NCI-H69 (cell line): ENCODE results near the gene TERT.

Experiments used
- DNase-seq: peaks from one replicate; lab custom pipeline; 2025; lab: John Stamatoyannopoulos, UW

Gene TERT

GRCh38 chr5:1219098-1219767, 75.6 kb downstream of the TERT start:
- DNase-seq = no peak

DNA sequence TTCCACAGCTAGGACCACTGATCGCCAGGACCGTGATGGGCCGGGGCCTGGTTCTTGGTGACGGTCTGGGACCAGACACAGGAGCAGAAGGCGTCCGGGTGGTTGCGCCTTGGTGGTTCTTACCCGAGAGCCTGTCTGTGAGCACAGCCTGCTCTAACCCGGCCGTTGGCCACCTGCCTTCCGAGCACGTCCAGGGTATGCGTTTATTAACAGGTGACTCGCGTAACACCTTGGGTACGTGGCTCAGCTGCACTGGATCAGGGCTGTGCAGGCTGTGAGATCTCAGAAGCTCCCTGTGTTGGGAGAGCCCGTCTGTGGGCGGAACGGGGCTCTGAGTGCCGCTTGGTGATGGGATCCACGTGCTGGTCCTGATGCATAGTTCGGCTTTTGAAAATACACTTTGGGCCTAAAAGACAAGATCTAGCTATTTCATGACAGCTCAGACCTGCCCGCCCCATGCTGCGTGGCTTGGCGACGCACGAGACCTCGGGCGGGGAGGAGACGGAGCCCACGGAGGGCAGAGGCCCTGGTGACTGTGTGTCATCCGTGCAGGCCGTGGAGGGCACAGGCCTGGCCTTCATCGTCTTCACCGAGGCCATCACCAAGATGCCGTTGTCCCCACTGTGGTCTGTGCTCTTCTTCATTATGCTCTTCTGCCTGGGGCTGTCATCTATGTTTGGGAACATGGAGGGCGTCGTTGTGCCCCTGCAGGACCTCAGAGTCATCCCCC, 76.4 kb downstream of the TERT start:
- no peak for DNase-seq

- peak; percentile 74 for DNase-seq
These were observed 77.2 kb downstream of the TERT start for GRCh38 chr5:1217596-1218206.

GRCh38 chr5:1216918-1217295, 78.0 kb downstream of the TERT start:
- no peak for DNase-seq

DNA sequence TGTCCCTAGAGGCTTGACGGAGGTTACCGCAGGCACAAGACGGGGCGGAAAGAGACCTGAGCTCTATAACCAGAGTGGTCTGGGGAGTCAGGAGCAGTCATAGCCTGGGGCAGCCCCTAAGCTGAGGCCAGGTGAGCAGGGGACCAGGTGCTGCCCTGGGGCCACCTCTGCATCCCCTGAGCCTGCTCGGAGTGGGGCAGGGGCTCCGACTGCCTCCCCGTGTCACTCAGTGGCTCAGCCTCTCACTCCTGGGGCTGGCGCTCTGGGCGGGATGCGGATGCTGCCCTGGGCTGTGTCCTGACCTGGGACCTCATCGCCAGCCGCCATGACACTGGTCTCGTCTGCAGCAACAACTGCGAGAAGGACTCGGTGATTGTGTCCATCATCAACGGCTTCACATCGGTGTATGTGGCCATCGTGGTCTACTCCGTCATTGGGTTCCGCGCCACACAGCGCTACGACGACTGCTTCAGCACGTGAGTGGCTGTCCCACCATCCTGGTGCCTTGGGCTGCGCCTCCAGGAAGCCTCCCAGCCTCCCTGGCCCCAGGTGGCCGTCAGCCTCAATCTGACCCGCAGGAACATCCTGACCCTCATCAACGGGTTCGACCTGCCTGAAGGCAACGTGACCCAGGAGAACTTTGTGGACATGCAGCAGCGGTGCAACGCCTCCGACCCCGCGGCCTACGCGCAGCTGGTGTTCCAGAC, 78.5 kb downstream of the TERT start:
- DNase-seq = no peak

DNA sequence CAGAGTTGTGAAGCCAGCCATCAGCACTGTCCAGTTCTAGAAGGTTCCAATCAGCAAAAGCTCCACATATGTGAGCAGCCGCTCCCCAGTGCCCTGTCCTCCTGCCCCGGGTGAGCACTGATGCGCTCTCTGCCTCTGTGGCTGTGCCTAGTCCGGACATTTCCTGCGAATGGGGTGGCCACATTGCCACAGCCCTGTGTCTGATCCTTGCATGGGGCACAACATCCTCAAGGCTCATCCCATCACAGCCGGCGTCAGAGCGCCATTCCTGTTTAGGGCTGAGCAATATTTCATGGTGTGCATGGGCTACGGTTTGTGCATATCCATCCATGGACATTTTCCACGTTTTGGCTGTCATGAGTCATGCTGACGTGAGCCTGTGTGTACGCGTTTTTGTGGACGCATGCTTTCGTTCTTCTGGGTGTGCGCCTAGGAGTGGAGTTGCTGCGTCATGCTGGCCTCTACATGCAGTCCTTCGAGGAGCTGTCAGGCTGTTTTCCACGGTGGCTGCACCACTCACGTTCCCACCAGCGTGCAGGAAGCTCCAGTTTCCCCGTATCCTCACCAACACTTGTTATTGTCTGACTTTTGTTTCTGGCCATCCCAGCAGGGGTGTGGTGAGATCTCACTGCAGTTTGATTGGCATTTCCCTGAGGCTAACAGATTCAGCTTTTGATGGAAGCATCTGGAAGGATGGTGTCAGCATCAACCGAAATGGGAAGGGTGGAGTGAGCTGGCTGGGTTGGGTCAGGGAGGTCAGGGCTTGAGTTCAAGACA, 79.4 kb downstream of the TERT start:
- DNase-seq = no peak

DNA sequence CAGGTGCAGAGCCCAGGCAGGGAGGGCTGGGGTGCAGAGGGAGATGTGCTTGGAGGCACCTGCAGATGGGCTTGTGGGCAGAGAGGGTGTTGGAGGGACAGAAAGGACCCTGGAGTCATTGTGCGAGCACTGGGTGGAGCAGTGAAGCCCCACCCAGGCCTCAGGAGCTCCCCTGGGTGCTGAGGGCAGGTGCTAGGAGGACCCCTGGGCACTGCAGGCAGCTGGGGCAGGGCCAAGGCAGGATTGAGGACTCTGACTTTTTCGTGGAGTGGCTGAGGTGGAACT, 80.0 kb downstream of the TERT start:
- no peak for DNase-seq

DNA sequence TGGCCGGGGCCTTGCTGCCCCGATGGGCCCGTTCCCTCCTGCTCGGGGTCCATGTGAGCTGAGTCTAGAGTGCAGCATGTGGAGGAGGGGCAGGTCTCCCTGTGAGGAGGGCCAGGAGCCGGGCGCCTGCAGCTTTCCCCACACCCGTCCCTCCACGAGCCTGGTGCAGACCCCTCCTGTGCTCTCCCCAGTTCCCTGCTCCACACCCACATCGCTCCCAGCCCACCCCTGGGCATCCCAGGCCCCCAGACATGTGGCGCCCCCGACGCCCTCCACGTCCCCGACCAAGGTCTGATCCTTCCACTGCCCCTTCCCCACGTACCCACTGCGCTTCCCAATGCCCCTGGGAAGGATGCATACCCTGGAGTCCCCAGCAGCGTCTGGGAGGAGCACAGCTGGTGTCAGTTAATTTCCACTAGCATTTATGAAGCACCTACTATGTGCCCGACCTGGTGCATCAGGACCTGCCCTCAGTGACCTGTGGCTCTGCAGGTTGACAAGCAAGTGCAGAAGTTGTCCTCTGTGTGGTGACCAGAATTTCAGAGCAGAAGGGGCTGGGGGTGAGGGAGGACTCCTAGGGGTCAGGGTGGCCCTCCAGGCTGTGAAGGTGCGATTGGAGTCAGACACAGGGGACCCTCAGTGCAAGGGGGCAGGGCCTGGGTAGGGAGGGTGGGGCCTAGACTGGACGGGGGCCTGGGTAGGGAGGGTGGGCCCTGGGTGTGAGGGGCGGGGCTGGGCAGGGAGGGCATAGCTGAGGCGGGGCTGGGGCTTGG, 80.5 kb downstream of the TERT start:
- no peak for DNase-seq

- no peak for DNase-seq
These were observed 81.2 kb downstream of the TERT start for GRCh38 chr5:1213508-1214162.

GRCh38 chr5:1212881-1213280, 82.0 kb downstream of the TERT start:
- DNase-seq = no peak

GRCh38 chr5:1212271-1212670, 82.6 kb downstream of the TERT start:
- DNase-seq = no peak

GRCh38 chr5:1211701-1212100, 83.2 kb downstream of the TERT start:
- no peak for DNase-seq

- no peak for DNase-seq
These were observed 84.0 kb downstream of the TERT start for GRCh38 chr5:1210832-1211251.

DNA sequence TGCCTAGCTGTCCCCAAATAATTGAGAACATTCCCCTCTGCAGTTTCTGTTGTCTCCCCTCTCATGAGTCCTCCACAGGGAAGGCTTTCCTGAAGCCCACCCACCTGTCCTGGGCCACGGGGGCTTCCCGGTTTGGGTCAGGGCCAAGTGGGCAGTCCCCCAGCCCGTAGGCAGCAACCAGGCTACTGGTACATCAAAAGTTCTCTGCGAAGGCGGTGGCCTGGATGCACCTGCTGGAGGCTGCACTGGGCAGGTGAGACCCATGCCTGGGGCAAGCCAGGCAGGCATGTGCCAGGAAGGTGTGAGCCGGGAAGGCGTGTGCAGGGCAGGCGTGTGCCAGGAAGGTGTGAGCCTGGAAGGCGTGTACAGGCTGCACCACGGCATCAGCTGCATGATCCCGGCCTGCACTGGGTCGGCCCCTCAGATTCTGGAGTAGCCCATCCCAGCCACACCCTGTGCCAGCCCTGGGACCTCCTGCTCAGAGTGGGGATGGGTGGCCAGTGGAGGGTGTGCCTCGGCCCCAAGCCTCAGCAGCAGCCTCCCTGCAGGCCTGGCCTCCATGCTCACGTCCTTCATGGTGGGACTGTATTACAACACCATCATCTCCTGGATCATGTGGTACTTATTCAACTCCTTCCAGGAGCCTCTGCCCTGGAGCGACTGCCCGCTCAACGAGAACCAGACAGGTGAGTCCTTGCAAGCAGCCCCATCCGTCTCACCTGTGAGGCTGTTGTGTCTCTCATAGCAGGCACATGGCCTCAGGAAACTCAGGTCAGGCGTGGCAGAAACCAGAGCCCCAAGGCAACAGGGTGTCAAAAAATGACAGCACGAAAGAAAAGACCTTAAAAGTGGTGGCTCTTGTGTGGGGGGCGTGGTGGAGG, 84.7 kb downstream of the TERT start:
- peak; percentile 10 for DNase-seq

- DNase-seq = no peak
These were observed 85.4 kb downstream of the TERT start for GRCh38 chr5:1209489-1209852.

GRCh38 chr5:1208743-1209488, 86.0 kb downstream of the TERT start:
- DNase-seq = peak; percentile 21

- no peak for DNase-seq
These were observed 86.6 kb downstream of the TERT start for GRCh38 chr5:1208221-1208742.

- no peak for DNase-seq
These were observed 87.3 kb downstream of the TERT start for GRCh38 chr5:1207555-1207954.
